DOHH2 (cell line): ENCODE data around the gene CCDC85C.

Experiments
- H3F3A ChIP-seq: fragments of 200-600 bp; sonication (generic), shearing (Covaris generic); 2 replicates; pipeline ENCODE4 v1.6.0; 2016; ENCODE audit warnings: antibody characterized with exemption, mild to moderate bottlenecking; ENCODE audit not compliant: control insufficient read depth, insufficient read depth
- H3K27ac ChIP-seq: fragments of 200-600 bp; sonication (generic); 2 replicates; pipeline ENCODE4 v1.5.1; 2014; ENCODE audit warnings: low read depth, mild to moderate bottlenecking, low read length, moderate library complexity
- H3K27me3 ChIP-seq: fragments of 200-600 bp; sonication (generic); 2 replicates; pipeline ENCODE4 v1.6.1; 2014; ENCODE audit warnings: mild to moderate bottlenecking, low read length, mixed read lengths; ENCODE audit not compliant: control insufficient read depth
- H3K36me3 ChIP-seq: fragments of 200-600 bp; sonication (generic); 2 replicates; pipeline ENCODE4 v1.6.1; 2014; ENCODE audit warnings: mild to moderate bottlenecking, low read length, moderate library complexity, mixed read lengths; ENCODE audit not compliant: control insufficient read depth
- H3K4me1 ChIP-seq: fragments of 200-600 bp; sonication (generic); 2 replicates; pipeline ENCODE4 v1.6.1; 2014; ENCODE audit warnings: mild to moderate bottlenecking, low read length, mixed read lengths; ENCODE audit not compliant: control insufficient read depth
- H3K4me2 ChIP-seq: fragments of 200-600 bp; sonication (generic); 2 replicates; pipeline ENCODE4 v1.6.0; 2014; ENCODE audit warnings: mild to moderate bottlenecking, low read length, moderate library complexity
- H3K4me3 ChIP-seq: fragments of 200-600 bp; sonication (generic); 2 replicates; pipeline ENCODE4 v1.5.1; 2014; ENCODE audit warnings: mild to moderate bottlenecking, low read length, mixed read lengths
- H3K79me2 ChIP-seq: fragments of 200-600 bp; sonication (generic); 2 replicates; pipeline ENCODE4 v1.6.1; 2014; ENCODE audit warnings: mild to moderate bottlenecking, low read length, mixed read lengths; ENCODE audit not compliant: control insufficient read depth
- H3K9me2 ChIP-seq: fragments of 200-600 bp; sonication (generic); replicated peaks from 2 replicates; pipeline ENCODE4 v1.6.1; 2014; ENCODE audit warnings: mild to moderate bottlenecking, low read length, mixed read lengths; ENCODE audit not compliant: control insufficient read depth
- H3K9me3 ChIP-seq: fragments of 200-600 bp; sonication (generic); 2 replicates; pipeline ENCODE4 v1.6.1; 2014; ENCODE audit warnings: antibody characterized with exemption, low read length, mixed read lengths; ENCODE audit not compliant: control insufficient read depth, insufficient read depth
- H4K20me1 ChIP-seq: fragments of 200-600 bp; sonication (generic); 2 replicates; pipeline ENCODE4 v1.6.0; 2014; ENCODE audit warnings: low read depth, mild to moderate bottlenecking, antibody characterized with exemption, low read length, moderate library complexity; ENCODE audit not compliant: control insufficient read depth, insufficient read depth
- CTCF ChIP-seq: fragments of 200-600 bp; sonication (generic); IDR thresholded peaks from one replicate; pipeline ENCODE4 v1.5.1; 2014; ENCODE audit warnings: antibody characterized with exemption, mild to moderate bottlenecking, low read depth, low read length; ENCODE audit not compliant: poor library complexity, severe bottlenecking
- EZH2phosphoT487 ChIP-seq: fragments of 200-600 bp; sonication (generic); IDR thresholded peaks from 2 replicates; pipeline ENCODE4 v1.6.1; 2017; ENCODE audit warnings: borderline replicate concordance, mild to moderate bottlenecking, antibody characterized with exemption, low read length, moderate library complexity, mixed read lengths

The CCDC85C gene

DNA sequence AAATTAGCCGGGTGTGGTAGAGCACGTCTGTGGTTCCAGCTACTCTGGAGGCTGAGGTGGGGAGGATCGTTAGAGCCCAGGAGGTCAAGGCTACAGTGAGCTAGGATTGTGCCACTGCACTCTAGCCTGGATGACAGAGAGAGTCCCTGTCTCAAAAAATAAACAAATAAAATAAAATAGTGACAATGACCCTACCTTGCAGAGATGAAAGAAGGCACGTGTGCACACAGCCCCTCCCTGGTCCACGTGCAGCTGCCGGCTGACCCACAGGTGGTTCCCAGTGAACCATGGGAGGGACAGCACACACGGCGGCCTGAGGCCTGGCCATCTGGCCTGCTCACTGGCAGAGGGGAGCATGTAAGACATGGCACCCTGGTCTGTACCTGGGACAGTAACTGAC is 45.6 kb upstream of the CCDC85C start:
- H3K4me2 ChIP-seq, result no peak overlapping the region
- H3K27me3 ChIP-seq, result no peaks in the 10 kb centered on the region
- no peak overlapping the region for H3K4me3 ChIP-seq
- TF ChIP-seq CTCF (no peak), EZH2phosphoT487 (no peak)
- H3K9me3 ChIP-seq, result no peaks in the 10 kb centered on the region
- H4K20me1 ChIP-seq, result no peaks in the 10 kb centered on the region
- H3K27ac ChIP-seq, result no peak overlapping the region
- no peaks in the 10 kb centered on the region for H3F3A ChIP-seq
- no peaks in the 10 kb centered on the region for H3K79me2 ChIP-seq
- H3K9me2 ChIP-seq, result no peaks in the 10 kb centered on the region
- H3K4me1 ChIP-seq, result no peaks in the 10 kb centered on the region
- no peaks in the 10 kb centered on the region for H3K36me3 ChIP-seq

- Histone ChIP-seq H3K4me2 (no peak overlapping the region), H4K20me1 (no peaks in the 10 kb centered on the region), H3K27ac (no peak overlapping the region), H3K27me3 (no peaks in the 10 kb centered on the region), H3F3A (no peaks in the 10 kb centered on the region), H3K9me2 (no peaks in the 10 kb centered on the region), H3K4me3 (no peak overlapping the region), H3K36me3 (no peaks in the 10 kb centered on the region), H3K4me1 (no peaks in the 10 kb centered on the region), H3K9me3 (no peaks in the 10 kb centered on the region), H3K79me2 (no peaks in the 10 kb centered on the region)
- no peak for TF ChIP-seq EZH2phosphoT487
- no peak for TF ChIP-seq CTCF
Measured at GRCh38 chr14:99649219-99649618, 45.2 kb upstream of the CCDC85C start.

GRCh38 chr14:99648027-99648784 is 44.2 kb upstream of the CCDC85C start:
- TF ChIP-seq CTCF, result no peak
- TF ChIP-seq EZH2phosphoT487, result no peak
- no peaks in the 10 kb centered on the region for H3K4me1 ChIP-seq
- no peak overlapping the region for H3K4me3 ChIP-seq
- no peaks in the 10 kb centered on the region for H3K9me3 ChIP-seq
- no peak overlapping the region for H3K27ac ChIP-seq
- no peaks in the 10 kb centered on the region for H3F3A ChIP-seq
- H4K20me1 ChIP-seq, result no peaks in the 10 kb centered on the region
- no peaks in the 10 kb centered on the region for H3K79me2 ChIP-seq
- H3K4me2 ChIP-seq, result no peak overlapping the region
- no peaks in the 10 kb centered on the region for H3K27me3 ChIP-seq
- H3K9me2 ChIP-seq, result no peaks in the 10 kb centered on the region
- H3K36me3 ChIP-seq, result no peaks in the 10 kb centered on the region
